HFF-Myc (cell line): ENCODE measurements around the gene MARS2.
"Not testable (repeated sequence)": the region's sequence is repeated elsewhere in the genome, so short reads cannot be mapped to it uniquely, and the experiment has no call there.

Experiments used
- DNase-seq: peaks from one replicate; pipeline ENCODE4 v3.0.0-alpha.2; 2011; ENCODE audit warnings: low read depth; ENCODE audit errors: extremely low read depth
- H3K4me3 ChIP-seq: replicated peaks from 2 replicates; pipeline ENCODE4 v1.5.1; 2011; ENCODE audit warnings: low read depth, mild to moderate bottlenecking, control low read depth, low read length
- CTCF ChIP-seq: IDR thresholded peaks from 2 replicates; pipeline ENCODE4 v1.5.1; 2012; ENCODE audit warnings: mild to moderate bottlenecking, low read depth, low read length, control low read depth; ENCODE audit errors: missing control alignments

Gene MARS2

GRCh38 chr2:197727011-197727410 is 21.8 kb downstream of the MARS2 start:
- DNase-seq, result no peak
- no peak overlapping the region for H3K4me3 ChIP-seq
- no peak for TF ChIP-seq CTCF

- not testable (repeated sequence) for DNase-seq, H3K4me3 ChIP-seq
These were observed 23.7 kb downstream of the MARS2 start for GRCh38 chr2:197728555-197729544.

GRCh38 chr2:197740200-197740599 is 35.0 kb downstream of the MARS2 start:
- no peak for DNase-seq
- no peak overlapping the region for H3K4me3 ChIP-seq
- TF ChIP-seq CTCF, result no peak
